ENCODE results near the gene ERN1.

ERN1 gene

DNA sequence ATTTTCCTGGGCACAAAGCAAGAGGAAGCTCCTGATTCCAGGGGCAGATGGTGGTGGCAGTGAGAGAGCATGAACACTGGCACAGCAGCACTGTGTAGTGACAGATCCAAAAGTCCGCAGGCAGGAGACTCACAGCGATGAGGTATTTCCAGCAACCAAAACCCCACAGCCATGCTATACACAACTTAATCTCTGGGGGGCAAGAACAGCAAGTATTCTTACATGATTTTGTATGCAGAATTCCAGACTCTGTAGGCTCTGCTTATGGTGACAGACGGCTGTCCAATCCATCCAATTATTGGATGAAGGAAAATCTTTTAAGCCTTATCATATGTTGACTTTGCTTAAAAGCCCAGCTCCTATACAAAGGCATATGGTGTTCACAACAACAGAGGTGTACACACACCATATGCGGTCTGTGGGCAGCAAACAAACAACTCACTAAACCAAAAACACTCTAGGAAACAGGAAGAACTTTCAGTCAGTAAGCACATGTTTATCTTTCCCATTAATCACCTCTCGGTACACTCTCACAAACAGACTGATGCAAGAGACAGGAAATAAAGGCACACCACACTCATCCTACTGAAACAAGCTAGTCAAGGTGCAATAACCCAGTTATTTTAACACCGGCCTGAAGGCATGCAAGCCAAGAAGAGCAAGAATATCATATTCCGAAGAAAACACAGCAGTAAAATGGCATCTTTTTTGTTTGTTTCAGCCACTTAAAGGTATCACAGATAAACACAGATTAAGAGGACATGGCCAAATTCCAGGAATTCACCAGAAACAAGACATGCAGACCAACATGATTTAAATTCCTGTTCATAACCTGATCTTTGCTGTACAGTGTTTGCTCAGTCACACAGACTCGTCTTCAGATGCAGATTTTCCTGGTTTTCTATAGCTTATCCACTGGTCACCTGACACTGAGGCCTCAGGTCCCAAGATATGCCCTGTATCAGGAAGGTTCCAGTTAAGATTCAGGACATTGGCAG is 47.8 kb downstream of the ERN1 start (continued):
- TF ChIP-seq, protein P1, sequence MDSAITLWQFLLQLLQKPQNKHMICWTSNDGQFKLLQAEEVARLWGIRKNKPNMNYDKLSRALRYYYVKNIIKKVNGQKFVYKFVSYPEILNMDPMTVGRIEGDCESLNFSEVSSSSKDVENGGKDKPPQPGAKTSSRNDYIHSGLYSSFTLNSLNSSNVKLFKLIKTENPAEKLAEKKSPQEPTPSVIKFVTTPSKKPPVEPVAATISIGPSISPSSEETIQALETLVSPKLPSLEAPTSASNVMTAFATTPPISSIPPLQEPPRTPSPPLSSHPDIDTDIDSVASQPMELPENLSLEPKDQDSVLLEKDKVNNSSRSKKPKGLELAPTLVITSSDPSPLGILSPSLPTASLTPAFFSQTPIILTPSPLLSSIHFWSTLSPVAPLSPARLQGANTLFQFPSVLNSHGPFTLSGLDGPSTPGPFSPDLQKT (IDR thresholded peaks at IDR 0.05; ENCODE audit: borderline replicate concordance, low read depth, low read length), result no peak
- TF ChIP-seq ZNF785 (tag by site-specific recombination; IDR thresholded peaks at IDR 0.05), result 0 out of 2 replicates have a peak, but pooled peaks have one; percentile 22
- TF ChIP-seq ZNF549 (tag by site-specific recombination; IDR thresholded peaks at IDR 0.05), result no peak
- no peak for TF ChIP-seq ZNF146 (tag by site-specific recombination; IDR thresholded peaks at IDR 0.05)
- TF ChIP-seq ZNF24 (tag by site-specific recombination; IDR thresholded peaks at IDR 0.05), result peak; percentile 54
- TF ChIP-seq ZNF830 (tag by site-specific recombination; IDR thresholded peaks at IDR 0.05; ENCODE audit: low read depth), result no peak
- TF ChIP-seq BCL11B (tag by site-specific recombination; IDR thresholded peaks at IDR 0.05; ENCODE audit: low read depth), result no peak
- TF ChIP-seq, protein P2, sequence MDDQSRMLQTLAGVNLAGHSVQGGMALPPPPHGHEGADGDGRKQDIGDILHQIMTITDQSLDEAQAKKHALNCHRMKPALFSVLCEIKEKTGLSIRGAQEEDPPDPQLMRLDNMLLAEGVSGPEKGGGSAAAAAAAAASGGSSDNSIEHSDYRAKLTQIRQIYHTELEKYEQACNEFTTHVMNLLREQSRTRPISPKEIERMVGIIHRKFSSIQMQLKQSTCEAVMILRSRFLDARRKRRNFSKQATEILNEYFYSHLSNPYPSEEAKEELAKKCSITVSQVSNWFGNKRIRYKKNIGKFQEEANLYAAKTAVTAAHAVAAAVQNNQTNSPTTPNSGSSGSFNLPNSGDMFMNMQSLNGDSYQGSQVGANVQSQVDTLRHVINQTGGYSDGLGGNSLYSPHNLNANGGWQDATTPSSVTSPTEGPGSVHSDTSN (CRISPR knock-in tag; IDR thresholded peaks at IDR 0.05), result no peak
- TF ChIP-seq ZNF112 (tag by site-specific recombination; IDR thresholded peaks at IDR 0.05), result no peak
- no peak for TF ChIP-seq ZNF544 (tag by site-specific recombination; IDR thresholded peaks at IDR 0.05)
- peak; percentile 32; the same call in 1 of the 2 replicates for TF ChIP-seq ZXDB (tag by site-specific recombination; IDR thresholded peaks at IDR 0.05)
- TF ChIP-seq ZNF843 (tag by site-specific recombination; IDR thresholded peaks at IDR 0.05), result peak; percentile 37; the same call in 1 of the 2 replicates
- no peak for TF ChIP-seq ZNF529 (tag by site-specific recombination; IDR thresholded peaks at IDR 0.05; ENCODE audit: insufficient replicate concordance)
- TF ChIP-seq HOXA7 (CRISPR knock-in tag; IDR thresholded peaks at IDR 0.05; ENCODE audit: borderline replicate concordance), result no peak
- TF ChIP-seq, protein P3, sequence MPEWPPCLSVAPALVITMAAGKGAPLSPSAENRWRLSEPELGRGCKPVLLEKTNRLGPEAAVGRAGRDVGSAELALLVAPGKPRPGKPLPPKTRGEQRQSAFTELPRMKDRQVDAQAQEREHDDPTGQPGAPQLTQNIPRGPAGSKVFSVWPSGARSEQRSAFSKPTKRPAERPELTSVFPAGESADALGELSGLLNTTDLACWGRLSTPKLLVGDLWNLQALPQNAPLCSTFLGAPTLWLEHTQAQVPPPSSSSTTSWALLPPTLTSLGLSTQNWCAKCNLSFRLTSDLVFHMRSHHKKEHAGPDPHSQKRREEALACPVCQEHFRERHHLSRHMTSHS (tag by site-specific recombination; IDR thresholded peaks at IDR 0.05), result peak; percentile 64; the same call in 1 of the 2 replicates
- TF ChIP-seq, protein P4, sequence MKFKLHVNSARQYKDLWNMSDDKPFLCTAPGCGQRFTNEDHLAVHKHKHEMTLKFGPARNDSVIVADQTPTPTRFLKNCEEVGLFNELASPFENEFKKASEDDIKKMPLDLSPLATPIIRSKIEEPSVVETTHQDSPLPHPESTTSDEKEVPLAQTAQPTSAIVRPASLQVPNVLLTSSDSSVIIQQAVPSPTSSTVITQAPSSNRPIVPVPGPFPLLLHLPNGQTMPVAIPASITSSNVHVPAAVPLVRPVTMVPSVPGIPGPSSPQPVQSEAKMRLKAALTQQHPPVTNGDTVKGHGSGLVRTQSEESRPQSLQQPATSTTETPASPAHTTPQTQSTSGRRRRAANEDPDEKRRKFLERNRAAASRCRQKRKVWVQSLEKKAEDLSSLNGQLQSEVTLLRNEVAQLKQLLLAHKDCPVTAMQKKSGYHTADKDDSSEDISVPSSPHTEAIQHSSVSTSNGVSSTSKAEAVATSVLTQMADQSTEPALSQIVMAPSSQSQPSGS (tag by site-specific recombination; IDR thresholded peaks at IDR 0.05; ENCODE audit: low read depth), result peak; percentile 77
- no peak for TF ChIP-seq GLI2 (tag by site-specific recombination; IDR thresholded peaks at IDR 0.05; ENCODE audit: borderline replicate concordance, low read depth)
- no peak for TF ChIP-seq ZNF521 (tag by site-specific recombination; IDR thresholded peaks at IDR 0.05)
- 0 out of 2 replicates have a peak, but pooled peaks have one; percentile 56 for TF ChIP-seq ZNF776 (tag by site-specific recombination; IDR thresholded peaks at IDR 0.05; ENCODE audit: borderline replicate concordance)
- TF ChIP-seq, protein P5, sequence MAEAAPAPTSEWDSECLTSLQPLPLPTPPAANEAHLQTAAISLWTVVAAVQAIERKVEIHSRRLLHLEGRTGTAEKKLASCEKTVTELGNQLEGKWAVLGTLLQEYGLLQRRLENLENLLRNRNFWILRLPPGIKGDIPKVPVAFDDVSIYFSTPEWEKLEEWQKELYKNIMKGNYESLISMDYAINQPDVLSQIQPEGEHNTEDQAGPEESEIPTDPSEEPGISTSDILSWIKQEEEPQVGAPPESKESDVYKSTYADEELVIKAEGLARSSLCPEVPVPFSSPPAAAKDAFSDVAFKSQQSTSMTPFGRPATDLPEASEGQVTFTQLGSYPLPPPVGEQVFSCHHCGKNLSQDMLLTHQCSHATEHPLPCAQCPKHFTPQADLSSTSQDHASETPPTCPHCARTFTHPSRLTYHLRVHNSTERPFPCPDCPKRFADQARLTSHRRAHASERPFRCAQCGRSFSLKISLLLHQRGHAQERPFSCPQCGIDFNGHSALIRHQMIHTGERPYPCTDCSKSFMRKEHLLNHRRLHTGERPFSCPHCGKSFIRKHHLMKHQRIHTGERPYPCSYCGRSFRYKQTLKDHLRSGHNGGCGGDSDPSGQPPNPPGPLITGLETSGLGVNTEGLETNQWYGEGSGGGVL (tag by site-specific recombination; IDR thresholded peaks at IDR 0.05), result 0 out of 2 replicates have a peak, but pooled peaks have one; percentile 49
- TF ChIP-seq ZNF48 (tag by site-specific recombination; IDR thresholded peaks at IDR 0.05), result no peak
- TF ChIP-seq HOXD13 (CRISPR knock-in tag; IDR thresholded peaks at IDR 0.05; ENCODE audit: borderline replicate concordance), result peak; percentile 60; the same call in 1 of the 2 replicates
- no peak for TF ChIP-seq ZNF514 (tag by site-specific recombination; IDR thresholded peaks at IDR 0.05)
- no peak; the same call in 1 of the 2 replicates for TF ChIP-seq ZNF394 (tag by site-specific recombination; IDR thresholded peaks at IDR 0.05; ENCODE audit: borderline replicate concordance)
- TF ChIP-seq, protein P6, sequence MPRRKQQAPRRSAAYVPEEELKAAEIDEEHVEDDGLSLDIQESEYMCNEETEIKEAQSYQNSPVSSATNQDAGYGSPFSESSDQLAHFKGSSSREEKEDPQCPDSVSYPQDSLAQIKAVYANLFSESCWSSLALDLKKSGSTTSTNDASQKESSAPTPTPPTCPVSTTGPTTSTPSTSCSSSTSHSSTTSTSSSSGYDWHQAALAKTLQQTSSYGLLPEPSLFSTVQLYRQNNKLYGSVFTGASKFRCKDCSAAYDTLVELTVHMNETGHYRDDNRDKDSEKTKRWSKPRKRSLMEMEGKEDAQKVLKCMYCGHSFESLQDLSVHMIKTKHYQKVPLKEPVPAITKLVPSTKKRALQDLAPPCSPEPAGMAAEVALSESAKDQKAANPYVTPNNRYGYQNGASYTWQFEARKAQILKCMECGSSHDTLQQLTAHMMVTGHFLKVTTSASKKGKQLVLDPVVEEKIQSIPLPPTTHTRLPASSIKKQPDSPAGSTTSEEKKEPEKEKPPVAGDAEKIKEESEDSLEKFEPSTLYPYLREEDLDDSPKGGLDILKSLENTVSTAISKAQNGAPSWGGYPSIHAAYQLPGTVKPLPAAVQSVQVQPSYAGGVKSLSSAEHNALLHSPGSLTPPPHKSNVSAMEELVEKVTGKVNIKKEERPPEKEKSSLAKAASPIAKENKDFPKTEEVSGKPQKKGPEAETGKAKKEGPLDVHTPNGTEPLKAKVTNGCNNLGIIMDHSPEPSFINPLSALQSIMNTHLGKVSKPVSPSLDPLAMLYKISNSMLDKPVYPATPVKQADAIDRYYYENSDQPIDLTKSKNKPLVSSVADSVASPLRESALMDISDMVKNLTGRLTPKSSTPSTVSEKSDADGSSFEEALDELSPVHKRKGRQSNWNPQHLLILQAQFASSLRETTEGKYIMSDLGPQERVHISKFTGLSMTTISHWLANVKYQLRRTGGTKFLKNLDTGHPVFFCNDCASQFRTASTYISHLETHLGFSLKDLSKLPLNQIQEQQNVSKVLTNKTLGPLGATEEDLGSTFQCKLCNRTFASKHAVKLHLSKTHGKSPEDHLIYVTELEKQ (tag by site-specific recombination; IDR thresholded peaks at IDR 0.05; ENCODE audit: borderline replicate concordance), result peak; percentile 6; the same call in 1 of the 2 replicates
- no peak for TF ChIP-seq ZNF426 (tag by site-specific recombination; IDR thresholded peaks at IDR 0.05)
- no peak for TF ChIP-seq ZNF623 (tag by site-specific recombination; IDR thresholded peaks at IDR 0.05)

Data from HEK293 (cell line).